Loucy (cell line): ENCODE results near the gene SEZ6.

Experiments
- EZH2phosphoT487 ChIP-seq: fragments of 200-600 bp; IDR thresholded peaks from 2 replicates; pipeline ENCODE4 v1.6.1; 2018; ENCODE audit warnings: antibody characterized with exemption, mild to moderate bottlenecking, moderate library complexity, borderline replicate concordance
- TF ChIP-seq, protein P1 (sequence below): fragments of 200-600 bp; sonication (generic); conservative IDR thresholded peaks from 2 replicates; pipeline ENCODE4 v1.5.1; 2014; ENCODE audit warnings: mild to moderate bottlenecking, antibody characterized with exemption, low read length

DNA sequence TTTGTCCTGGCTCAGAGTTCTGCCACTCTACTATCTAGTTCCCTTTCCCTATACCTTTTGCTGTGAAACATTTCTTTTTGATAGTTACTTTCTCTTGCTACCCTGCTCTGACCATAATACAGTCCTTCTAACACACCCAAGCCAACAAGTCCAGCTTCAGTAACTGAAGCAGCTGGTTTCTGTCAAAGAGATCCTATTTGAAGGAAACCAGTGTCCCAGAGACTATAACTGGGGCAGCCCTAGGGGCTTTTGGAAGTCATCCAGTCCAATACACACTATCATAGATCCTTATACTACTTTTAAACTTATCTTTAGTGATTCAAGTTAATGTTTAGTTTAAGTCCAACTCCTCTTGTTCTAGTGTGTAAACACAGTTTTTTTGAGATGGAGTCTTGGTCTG is 85.6 kb downstream of the SEZ6 start:
- TF ChIP-seq, protein P1, sequence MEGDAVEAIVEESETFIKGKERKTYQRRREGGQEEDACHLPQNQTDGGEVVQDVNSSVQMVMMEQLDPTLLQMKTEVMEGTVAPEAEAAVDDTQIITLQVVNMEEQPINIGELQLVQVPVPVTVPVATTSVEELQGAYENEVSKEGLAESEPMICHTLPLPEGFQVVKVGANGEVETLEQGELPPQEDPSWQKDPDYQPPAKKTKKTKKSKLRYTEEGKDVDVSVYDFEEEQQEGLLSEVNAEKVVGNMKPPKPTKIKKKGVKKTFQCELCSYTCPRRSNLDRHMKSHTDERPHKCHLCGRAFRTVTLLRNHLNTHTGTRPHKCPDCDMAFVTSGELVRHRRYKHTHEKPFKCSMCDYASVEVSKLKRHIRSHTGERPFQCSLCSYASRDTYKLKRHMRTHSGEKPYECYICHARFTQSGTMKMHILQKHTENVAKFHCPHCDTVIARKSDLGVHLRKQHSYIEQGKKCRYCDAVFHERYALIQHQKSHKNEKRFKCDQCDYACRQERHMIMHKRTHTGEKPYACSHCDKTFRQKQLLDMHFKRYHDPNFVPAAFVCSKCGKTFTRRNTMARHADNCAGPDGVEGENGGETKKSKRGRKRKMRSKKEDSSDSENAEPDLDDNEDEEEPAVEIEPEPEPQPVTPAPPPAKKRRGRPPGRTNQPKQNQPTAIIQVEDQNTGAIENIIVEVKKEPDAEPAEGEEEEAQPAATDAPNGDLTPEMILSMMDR = no peak
- no peak for TF ChIP-seq EZH2phosphoT487
